Mesenchymal stem cell (in vitro differentiated cells and primary cell): Measurements from ENCODE around the gene HECTD2.

Experiments used
- DNase-seq: peaks from one replicate; pipeline ENCODE4 v3.0.0-alpha.2; 2013
- H2AFZ ChIP-seq: one replicate; pipeline ENCODE4 v1.6.1; 2013; ENCODE audit warnings: low read depth, mild to moderate bottlenecking, control low read depth, inconsistent platforms, low read length, moderate library complexity
- H2AK5ac ChIP-seq: 2 replicates; pipeline ENCODE4 v1.6.1; 2013; ENCODE audit warnings: low read length, moderate library complexity, mild to moderate bottlenecking, inconsistent platforms; ENCODE audit not compliant: severe bottlenecking
- H2BK120ac ChIP-seq: one replicate; pipeline ENCODE4 v1.6.1; 2013; ENCODE audit warnings: low read depth, mild to moderate bottlenecking, inconsistent platforms, low read length, moderate library complexity
- H2BK12ac ChIP-seq, 2 experiments: one replicate each; pipeline ENCODE4 v1.6.1; 2013; ENCODE audit warnings: inconsistent platforms in 2 of 2, low read length in 2 of 2, mild to moderate bottlenecking in 2 of 2, moderate library complexity in 2 of 2, control low read depth in 1 of 2
- H2BK15ac ChIP-seq: one replicate; pipeline ENCODE4 v1.6.1; 2013; ENCODE audit warnings: mild to moderate bottlenecking, low read depth, inconsistent platforms; ENCODE audit not compliant: poor library complexity, severe bottlenecking
- H2BK5ac ChIP-seq: 2 replicates; pipeline ENCODE4 v1.6.1; 2013; ENCODE audit warnings: low read depth, mild to moderate bottlenecking, low read length, control low read depth, inconsistent platforms; ENCODE audit not compliant: poor library complexity, severe bottlenecking
- H3K14ac ChIP-seq, 2 experiments: one replicate each; pipeline ENCODE4 v1.6.1; 2013; ENCODE audit warnings: inconsistent platforms in 2 of 2, low read length in 2 of 2, control low read depth in 1 of 2, mild to moderate bottlenecking in 1 of 2, moderate library complexity in 1 of 2
- H3K18ac ChIP-seq, 2 experiments: one replicate each; pipeline ENCODE4 v1.6.1; 2013; ENCODE audit warnings: inconsistent platforms in 2 of 2, low read length in 2 of 2, control low read depth in 1 of 2, low read depth in 1 of 2, mild to moderate bottlenecking in 1 of 2
- H3K23ac ChIP-seq, 2 experiments: one replicate each; pipeline ENCODE4 v1.6.1; 2013; ENCODE audit warnings: inconsistent platforms in 2 of 2, low read length in 2 of 2, mild to moderate bottlenecking in 2 of 2, moderate library complexity in 2 of 2, control low read depth in 1 of 2
- H3K27ac ChIP-seq: 2 replicates; pipeline ENCODE4 v1.5.1; 2013; ENCODE audit warnings: mild to moderate bottlenecking, moderate library complexity, low read length, control low read depth, inconsistent platforms; ENCODE audit not compliant: poor library complexity, severe bottlenecking
- H3K27me3 ChIP-seq, 2 experiments: 2 replicates each; pipeline versions ENCODE4 v1.6.1 to v1.7.0; 2013; ENCODE audit warnings: low read length in 2 of 2, mild to moderate bottlenecking in 2 of 2, moderate library complexity in 2 of 2, control low read depth in 1 of 2, inconsistent platforms in 1 of 2; ENCODE audit not compliant: control insufficient read depth in 1 of 2, insufficient read depth in 1 of 2
- H3K36me3 ChIP-seq, 2 experiments: 2 replicates each; pipeline versions ENCODE4 v1.6.1 to v1.7.0; 2013; ENCODE audit warnings: low read length in 2 of 2, control low read depth in 1 of 2, inconsistent platforms in 1 of 2, low read depth in 1 of 2, mild to moderate bottlenecking in 1 of 2; ENCODE audit not compliant: insufficient read depth in 2 of 2, control insufficient read depth in 1 of 2
- H3K4ac ChIP-seq, 2 experiments: one replicate each; pipeline ENCODE4 v1.6.1; 2013; ENCODE audit warnings: inconsistent platforms in 2 of 2, low read length in 2 of 2, mild to moderate bottlenecking in 2 of 2, moderate library complexity in 2 of 2, control low read depth in 1 of 2, low read depth in 1 of 2
- H3K4me1 ChIP-seq: 2 replicates; pipeline ENCODE4 v1.6.1; 2013; ENCODE audit warnings: low read depth, low read length, control low read depth; ENCODE audit not compliant: control insufficient read depth, insufficient read depth
- H3K4me2 ChIP-seq: 2 replicates; pipeline ENCODE4 v1.6.1; 2013; ENCODE audit warnings: low read length, mild to moderate bottlenecking, inconsistent platforms; ENCODE audit not compliant: poor library complexity, severe bottlenecking
- H3K4me3 ChIP-seq, 2 experiments: 2 replicates each; pipeline versions ENCODE4 v1.5.1 to v1.7.0; 2013; ENCODE audit warnings: low read length in 2 of 2, mild to moderate bottlenecking in 2 of 2, control low read depth in 1 of 2, low read depth in 1 of 2; ENCODE audit not compliant: insufficient read depth in 1 of 2
- H3K79me1 ChIP-seq: replicated peaks from 2 replicates; pipeline ENCODE4 v1.6.1; 2013; ENCODE audit warnings: mild to moderate bottlenecking, control low read depth, low read length, inconsistent platforms; ENCODE audit not compliant: poor library complexity, severe bottlenecking
- H3K9ac ChIP-seq: 2 replicates; pipeline ENCODE4 v1.7.0; 2013; ENCODE audit warnings: mild to moderate bottlenecking, low read length, moderate library complexity
- H3K9me3 ChIP-seq: 2 replicates; pipeline ENCODE4 v1.7.0; 2013; ENCODE audit warnings: mild to moderate bottlenecking, low read length; ENCODE audit not compliant: control insufficient read depth
- H4K8ac ChIP-seq: one replicate; pipeline ENCODE4 v1.6.1; 2013; ENCODE audit warnings: inconsistent platforms, mild to moderate bottlenecking, low read length, moderate library complexity
- H4K91ac ChIP-seq: one replicate; pipeline ENCODE4 v1.6.1; 2013; ENCODE audit warnings: mild to moderate bottlenecking, low read length, inconsistent platforms
- WGBS: methylation state at CpG from one replicate; pipeline ENCODE4 v1.1.7; 2013; ENCODE audit warnings: mixed read lengths; 5-methylcytosine and 5-hydroxymethylcytosine counted together

The HECTD2 gene

GRCh38 chr10:91537614-91538383 lies 127.7 kb downstream of the HECTD2 start:
- Histone ChIP-seq H3K4ac (no peak overlapping the region), H3K4me1 (peaks cover 4% of the 10 kb centered on the region), H2BK5ac (no peak overlapping the region), H3K27ac (no peak overlapping the region), H3K79me1 (no peaks in the 10 kb centered on the region), H3K4me3 (no peak overlapping the region), H2BK12ac (no peak overlapping the region), H3K9ac (no peak overlapping the region), H2BK15ac (no peak overlapping the region), H3K18ac (no peak overlapping the region), H3K9me3 (no peaks in the 10 kb centered on the region), H3K14ac (peak overlapping the region in 1 of 2 experiments; percentile 70), H4K91ac (no peak overlapping the region), H3K27me3 (no peaks in the 10 kb centered on the region), H4K8ac (no peak overlapping the region), H3K4me2 (no peak overlapping the region), H3K23ac (no peak overlapping the region), H2AK5ac (no peak overlapping the region), H3K36me3 (no peaks in the 10 kb centered on the region), H2AFZ (no peak overlapping the region), H2BK120ac (no peak overlapping the region)
- DNase-seq = no peak
- WGBS = 96% methylated on average over 3 of the region's 4 CpGs

- H2BK12ac ChIP-seq = no peak overlapping the region
- no peaks in the 10 kb centered on the region for H3K36me3 ChIP-seq
- H3K4me1 ChIP-seq = peaks cover 4% of the 10 kb centered on the region
- H3K27me3 ChIP-seq = no peaks in the 10 kb centered on the region
- H3K14ac ChIP-seq = no peak overlapping the region
- no peak overlapping the region for H2AK5ac ChIP-seq
- H2BK5ac ChIP-seq = no peak overlapping the region
- H3K27ac ChIP-seq = no peak overlapping the region
- H3K79me1 ChIP-seq = no peaks in the 10 kb centered on the region
- 100% methylated on average over 3 of the region's 5 CpGs for WGBS
- no peak overlapping the region for H2BK120ac ChIP-seq
- no peaks in the 10 kb centered on the region for H3K9me3 ChIP-seq
- no peak overlapping the region for H2BK15ac ChIP-seq
- H3K9ac ChIP-seq = no peak overlapping the region
- no peak overlapping the region for H2AFZ ChIP-seq
- DNase-seq = no peak
- no peak overlapping the region for H4K8ac ChIP-seq
- no peak overlapping the region for H3K4me2 ChIP-seq
- H3K23ac ChIP-seq = no peak overlapping the region
- no peak overlapping the region for H3K4me3 ChIP-seq
- no peak overlapping the region for H4K91ac ChIP-seq
- H3K18ac ChIP-seq = no peak overlapping the region
- no peak overlapping the region for H3K4ac ChIP-seq
Measured at GRCh38 chr10:91539930-91540329, 129.8 kb downstream of the HECTD2 start.

GRCh38 chr10:91540733-91541132 lies 130.6 kb downstream of the HECTD2 start:
- H3K27ac ChIP-seq = no peak overlapping the region
- WGBS = 82% methylated on average over 6 of the region's 6 CpGs
- no peak overlapping the region for H3K14ac ChIP-seq
- H3K23ac ChIP-seq = no peak overlapping the region
- no peak overlapping the region for H2BK12ac ChIP-seq
- H2BK120ac ChIP-seq = no peak overlapping the region
- no peaks in the 10 kb centered on the region for H3K79me1 ChIP-seq
- H2AFZ ChIP-seq = no peak overlapping the region
- no peak overlapping the region for H2BK5ac ChIP-seq
- H3K36me3 ChIP-seq = no peaks in the 10 kb centered on the region
- no peak for DNase-seq
- H2AK5ac ChIP-seq = no peak overlapping the region
- no peak overlapping the region for H4K91ac ChIP-seq
- peaks cover 4% of the 10 kb centered on the region for H3K4me1 ChIP-seq
- H3K9me3 ChIP-seq = no peaks in the 10 kb centered on the region
- H2BK15ac ChIP-seq = no peak overlapping the region
- peak overlapping the region in 1 of 2 experiments; percentile 36 for H3K4ac ChIP-seq
- no peak overlapping the region for H3K4me3 ChIP-seq
- H3K18ac ChIP-seq = no peak overlapping the region
- H3K9ac ChIP-seq = no peak overlapping the region
- no peaks in the 10 kb centered on the region for H3K27me3 ChIP-seq
- peak overlapping the region; percentile 24 for H4K8ac ChIP-seq
- no peak overlapping the region for H3K4me2 ChIP-seq

- Histone ChIP-seq H2AFZ (no peak overlapping the region), H3K4me3 (no peak overlapping the region), H3K14ac (no peak overlapping the region), H2BK12ac (no peak overlapping the region), H3K9me3 (no peaks in the 10 kb centered on the region), H3K4me2 (no peak overlapping the region), H2BK120ac (no peak overlapping the region), H3K27me3 (no peaks in the 10 kb centered on the region), H3K9ac (no peak overlapping the region), H2BK15ac (no peak overlapping the region), H3K79me1 (no peaks in the 10 kb centered on the region), H3K4me1 (peaks cover 4% of the 10 kb centered on the region), H3K36me3 (no peaks in the 10 kb centered on the region), H2BK5ac (no peak overlapping the region), H4K8ac (no peak overlapping the region), H3K18ac (no peak overlapping the region), H2AK5ac (no peak overlapping the region), H3K23ac (no peak overlapping the region), H3K4ac (no peak overlapping the region), H3K27ac (no peak overlapping the region), H4K91ac (no peak overlapping the region)
- 79% methylated on average over 5 of the region's 6 CpGs for WGBS
- DNase-seq = no peak
Measured at GRCh38 chr10:91541481-91541880, 131.3 kb downstream of the HECTD2 start.
